GM12865 (cell line): ENCODE data around the gene LZTR1.

ENCODE experiments used
- DNase-seq: peaks from one replicate; pipeline ENCODE4 v3.0.0; 2010; ENCODE audit warnings: low read depth
- H3K4me3 ChIP-seq: 2 replicates; pipeline ENCODE4 v1.5.1; 2011; ENCODE audit warnings: mild to moderate bottlenecking, low read depth, low read length, control low read depth
- CTCF ChIP-seq: IDR thresholded peaks from 2 replicates; pipeline ENCODE4 v1.5.1; 2011; ENCODE audit warnings: low read length, control low read depth, low read depth, inconsistent platforms; ENCODE audit not compliant: insufficient read depth; ENCODE audit errors: missing control alignments

The LZTR1 gene

GRCh38 chr22:20986365-20986764, 4.3 kb downstream of the LZTR1 start:
- TF ChIP-seq CTCF: no peak
- H3K4me3 ChIP-seq: no peak overlapping the region
- DNase-seq: no peak

GRCh38 chr22:20987375-20987774, 5.3 kb downstream of the LZTR1 start:
- no peak for TF ChIP-seq CTCF

GRCh38 chr22:20988573-20989322, 6.7 kb downstream of the LZTR1 start:
- no peak for TF ChIP-seq CTCF
- DNase-seq: no peak
- no peak overlapping the region for H3K4me3 ChIP-seq

More at GRCh38 chr22:20987375-20987774, 5.3 kb downstream of the LZTR1 start:
- H3K4me3 ChIP-seq: no peak overlapping the region
- DNase-seq: no peak

GRCh38 chr22:20989323-20990138, 7.4 kb downstream of the LZTR1 start:
- H3K4me3 ChIP-seq: no peak overlapping the region
- DNase-seq: no peak
- no peak for TF ChIP-seq CTCF

GRCh38 chr22:20990184-20991180, 8.4 kb downstream of the LZTR1 start:
- no peak for DNase-seq
- TF ChIP-seq CTCF: no peak
- no peak overlapping the region for H3K4me3 ChIP-seq

GRCh38 chr22:20991252-20992055, 9.4 kb downstream of the LZTR1 start:
- TF ChIP-seq CTCF: no peak
- H3K4me3 ChIP-seq: no peak overlapping the region
- DNase-seq: no peak
